GM23338 (cell line): Measurements from ENCODE around the gene NCS1. TPM values are rescaled to one million over a fixed set of nuclear protein-coding genes. Genes with fewer than 3 reads are reported as not detected.

Source experiments
- ATAC-seq: fragments of 200-7000 bp; cut with Tn5 transposase; 3 replicates; pipeline ENCODE4 v1.9.1; 2020
- DNase-seq: peaks from one replicate; pipeline ENCODE4 v3.0.0-alpha.2; 2015; ENCODE audit warnings: low spot score
- H2AFZ ChIP-seq: fragments of 200-600 bp; sonication (generic); 2 replicates; pipeline ENCODE4 v1.8.0; 2016; ENCODE audit warnings: antibody characterized with exemption, mild to moderate bottlenecking, moderate library complexity
- H3F3A ChIP-seq: fragments of 200-600 bp; sonication (generic); replicated peaks from 2 replicates; pipeline ENCODE4 v1.8.0; 2017; ENCODE audit warnings: antibody characterized with exemption, mixed run types, low read depth
- H3K27ac ChIP-seq: fragments of 200-600 bp; sonication (generic); 2 replicates; pipeline ENCODE4 v1.6.1; 2016; ENCODE audit warnings: low read depth
- H3K27me3 ChIP-seq: fragments of 200-600 bp; sonication (generic); 2 replicates; pipeline ENCODE4 v1.8.0; 2016; ENCODE audit warnings: mild to moderate bottlenecking, mixed run types, moderate library complexity; ENCODE audit not compliant: insufficient read depth
- H3K36me3 ChIP-seq: fragments of 200-600 bp; sonication (generic); 2 replicates; pipeline ENCODE4 v1.8.0; 2016; ENCODE audit warnings: mild to moderate bottlenecking; ENCODE audit not compliant: insufficient read depth
- H3K4me1 ChIP-seq: fragments of 200-600 bp; sonication (generic); 2 replicates; pipeline ENCODE4 v1.8.0; 2016; ENCODE audit warnings: mild to moderate bottlenecking, moderate library complexity; ENCODE audit not compliant: insufficient read depth
- H3K4me2 ChIP-seq: fragments of 200-600 bp; sonication (generic); 2 replicates; pipeline ENCODE4 v1.7.1; 2017; ENCODE audit warnings: mixed run types
- H3K4me3 ChIP-seq: fragments of 200-600 bp; sonication (generic); 2 replicates; pipeline ENCODE4 v1.6.1; 2016; ENCODE audit warnings: mixed run types
- H3K79me2 ChIP-seq: fragments of 200-600 bp; sonication (generic); replicated peaks from 2 replicates; pipeline ENCODE4 v1.8.0; 2017; ENCODE audit warnings: mild to moderate bottlenecking; ENCODE audit not compliant: insufficient read depth
- H3K9me2 ChIP-seq: fragments of 200-600 bp; sonication (generic); 2 replicates; pipeline ENCODE4 v1.8.0; 2017; ENCODE audit not compliant: insufficient read depth
- H4K20me1 ChIP-seq: fragments of 200-600 bp; sonication (generic); replicated peaks from 2 replicates; pipeline ENCODE4 v1.8.0; 2017; ENCODE audit warnings: mild to moderate bottlenecking; ENCODE audit not compliant: insufficient read depth
- H3K27ac Mint-ChIP-seq: 2 replicates; pipeline ENCODE4 v1.8.0; 2020; ENCODE audit warnings: inconsistent platforms, mild to moderate bottlenecking, moderate library complexity, mixed read lengths
- H3K27me3 Mint-ChIP-seq: 3 replicates; pipeline ENCODE4 v1.8.0; 2022; ENCODE audit warnings: low read depth, mild to moderate bottlenecking, moderate library complexity, mixed read lengths, inconsistent platforms; ENCODE audit not compliant: insufficient read depth, poor library complexity
- H3K36me3 Mint-ChIP-seq: 3 replicates; pipeline ENCODE4 v1.8.0; 2021; ENCODE audit warnings: low read depth, mild to moderate bottlenecking, inconsistent platforms, moderate library complexity, mixed read lengths
- H3K4me1 Mint-ChIP-seq: 3 replicates; pipeline ENCODE4 v1.8.0; 2020; ENCODE audit warnings: mild to moderate bottlenecking, inconsistent platforms, mixed read lengths
- H3K4me3 Mint-ChIP-seq: 3 replicates; pipeline ENCODE4 v1.8.0; 2021; ENCODE audit warnings: moderate library complexity, mild to moderate bottlenecking, inconsistent platforms, mixed read lengths
- H3K9me3 Mint-ChIP-seq: 3 replicates; pipeline ENCODE4 v1.8.0; 2020; ENCODE audit warnings: moderate library complexity, mild to moderate bottlenecking, inconsistent platforms, mixed read lengths
- CREB1 ChIP-seq: fragments of 250-450 bp; sonication (Bioruptor Pico); IDR thresholded peaks from 2 replicates; pipeline ENCODE4 v1.5.0; 2020; ENCODE audit warnings: low read depth, mild to moderate bottlenecking, moderate library complexity
- ETS1 ChIP-seq: IDR thresholded peaks from 2 replicates; pipeline ENCODE4 v1.6.1; 2016; ENCODE audit warnings: antibody characterized with exemption
- EZH2 ChIP-seq: fragments of 200-600 bp; sonication (generic); IDR thresholded peaks from one replicate; pipeline ENCODE4 v1.8.0; 2017; ENCODE audit warnings: antibody characterized with exemption, mild to moderate bottlenecking, low read depth; ENCODE audit not compliant: unreplicated experiment
- NANOG ChIP-seq: IDR thresholded peaks from 2 replicates; pipeline ENCODE4 v1.6.1; 2016; ENCODE audit warnings: antibody characterized with exemption, borderline replicate concordance
- POLR2AphosphoS5 ChIP-seq: IDR thresholded peaks from 2 replicates; pipeline ENCODE4 v1.6.1; 2016; ENCODE audit warnings: antibody characterized with exemption, low read depth
- STAT1 ChIP-seq: IDR thresholded peaks from one replicate; pipeline ENCODE4 v1.6.1; 2016; ENCODE audit warnings: antibody characterized with exemption; ENCODE audit not compliant: unreplicated experiment
- ZNF114 ChIP-seq: fragments of 250-450 bp; sonication (Bioruptor Pico); IDR thresholded peaks from 2 replicates; pipeline ENCODE4 v1.5.0; 2020; ENCODE audit warnings: mild to moderate bottlenecking, moderate library complexity
- polyA plus RNA-seq: library from polyadenylated mRNA; unstranded; fragments of >200 nt; fragmentation: Nextera tagmentation; extraction: Ambion mirVana; gene quantifications from 2 replicates; pipeline ENCODE4 v1.2.1, GENCODE V29; 2016
- total RNA-seq: library from RNA; depleted of rRNA; stranded (reverse); fragments of >200 nt; shearing (Covaris generic); gene quantifications from 2 replicates; pipeline ENCODE4 v1.2.3, GENCODE V29; 2014

Gene NCS1
- total and polyA plus RNA-seq, 2 experiments from 2014 or later: 8.2 to 34.3 TPM

DNA sequence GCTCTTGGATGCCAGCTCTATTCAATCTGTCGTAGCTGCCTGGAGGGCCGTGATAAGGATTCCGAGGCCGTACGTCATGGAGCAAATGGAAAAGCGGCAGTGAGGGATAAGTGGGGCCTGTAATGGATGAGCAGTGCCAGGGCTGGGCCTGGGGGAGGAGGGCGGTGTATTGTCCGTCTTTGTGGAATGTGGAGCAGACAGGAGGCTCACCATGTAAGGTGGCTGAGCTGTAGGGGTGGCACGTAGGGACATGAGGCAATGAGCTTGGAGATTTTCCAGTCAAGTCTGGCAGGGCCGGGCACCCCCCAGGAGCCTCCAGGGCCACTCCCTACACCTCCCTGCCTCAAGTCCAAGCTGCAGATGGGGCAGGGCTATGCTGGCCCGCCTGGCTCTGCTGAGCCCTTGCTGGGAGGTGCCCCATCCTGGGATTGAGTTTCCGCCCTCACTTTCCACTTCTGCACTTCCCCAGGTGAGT lies 29.2 kb downstream of the NCS1 start:
- H3F3A ChIP-seq: no peaks in the 10 kb centered on the region
- H2AFZ ChIP-seq: no peak overlapping the region
- H3K4me2 ChIP-seq: no peak overlapping the region
- H3K9me2 ChIP-seq: no peaks in the 10 kb centered on the region
- DNase-seq: no peak
- no peaks in the 10 kb centered on the region for H3K36me3 ChIP-seq
- peaks cover 8% of the 10 kb centered on the region; the same call in 1 of the 2 replicates for H3K79me2 ChIP-seq
- H3K27me3 Mint-ChIP-seq: peaks cover 12% of the 10 kb centered on the region
- H3K4me1 Mint-ChIP-seq: peaks cover 7% of the 10 kb centered on the region
- H3K4me3 ChIP-seq: no peak overlapping the region
- H3K4me3 Mint-ChIP-seq: no peak overlapping the region
- no peaks in the 10 kb centered on the region for H3K9me3 Mint-ChIP-seq
- H3K4me1 ChIP-seq: no peaks in the 10 kb centered on the region
- H4K20me1 ChIP-seq: no peaks in the 10 kb centered on the region
- H3K27ac Mint-ChIP-seq: 0 out of 2 replicates have a peak overlapping the region, but pooled peaks have one; percentile 60
- TF ChIP-seq NANOG: no peak
- TF ChIP-seq POLR2AphosphoS5: no peak
- TF ChIP-seq ETS1: no peak
- no peak for TF ChIP-seq CREB1
- no peaks in the 10 kb centered on the region for H3K36me3 Mint-ChIP-seq
- H3K27me3 ChIP-seq: no peaks in the 10 kb centered on the region
- no peak for ATAC-seq
- H3K27ac ChIP-seq: no peak overlapping the region

- no peaks in the 10 kb centered on the region for H3K36me3 Mint-ChIP-seq
- no peak overlapping the region for H2AFZ ChIP-seq
- no peak overlapping the region for H3K4me2 ChIP-seq
- H3K27me3 Mint-ChIP-seq: peaks cover 13% of the 10 kb centered on the region
- H3K4me3 Mint-ChIP-seq: no peak overlapping the region
- peaks cover 7% of the 10 kb centered on the region for H3K4me1 Mint-ChIP-seq
- no peaks in the 10 kb centered on the region for H3K9me2 ChIP-seq
- H3K27me3 ChIP-seq: no peaks in the 10 kb centered on the region
- H3K27ac Mint-ChIP-seq: 0 out of 2 replicates have a peak overlapping the region, but pooled peaks have one; percentile 60
- DNase-seq (no peak), ATAC-seq (no peak)
- H3K4me3 ChIP-seq: no peak overlapping the region
- no peaks in the 10 kb centered on the region for H3K36me3 ChIP-seq
- TF ChIP-seq STAT1 (no peak), EZH2 (no peak), ETS1 (no peak), ZNF114 (CRISPR knock-in tag) (no peak), POLR2AphosphoS5 (no peak), NANOG (no peak)
- peaks cover 7% of the 10 kb centered on the region; the same call in 1 of the 2 replicates for H3K79me2 ChIP-seq
- no peaks in the 10 kb centered on the region for H3K4me1 ChIP-seq
- no peaks in the 10 kb centered on the region for H3F3A ChIP-seq
- H3K9me3 Mint-ChIP-seq: no peaks in the 10 kb centered on the region
- no peak overlapping the region for H3K27ac ChIP-seq
- no peaks in the 10 kb centered on the region for H4K20me1 ChIP-seq
Measured at GRCh38 chr9:130201974-130202373, 29.8 kb downstream of the NCS1 start.

- H2AFZ ChIP-seq: no peak overlapping the region
- H3K36me3 ChIP-seq: no peaks in the 10 kb centered on the region
- ATAC-seq (no peak), DNase-seq (no peak)
- H3K4me3 ChIP-seq: no peak overlapping the region
- H3K4me3 Mint-ChIP-seq: no peak overlapping the region
- H3K4me2 ChIP-seq: no peak overlapping the region
- H3K4me1 Mint-ChIP-seq: peaks cover 23% of the 10 kb centered on the region
- H3F3A ChIP-seq: no peaks in the 10 kb centered on the region
- H3K4me1 ChIP-seq: peaks cover 9% of the 10 kb centered on the region; the same call in 1 of the 2 replicates
- H3K27ac ChIP-seq: no peak overlapping the region
- no peaks in the 10 kb centered on the region for H3K9me2 ChIP-seq
- no peaks in the 10 kb centered on the region for H3K9me3 Mint-ChIP-seq
- H3K27ac Mint-ChIP-seq: no peak overlapping the region
- peaks cover 15% of the 10 kb centered on the region for H3K27me3 Mint-ChIP-seq
- no peaks in the 10 kb centered on the region for H3K36me3 Mint-ChIP-seq
- H3K27me3 ChIP-seq: no peaks in the 10 kb centered on the region
- H4K20me1 ChIP-seq: no peaks in the 10 kb centered on the region
- no peaks in the 10 kb centered on the region for H3K79me2 ChIP-seq
- TF ChIP-seq CREB1 (no peak), NANOG (no peak), EZH2 (no peak), STAT1 (no peak)
Measured at GRCh38 chr9:130204341-130204740, 32.1 kb downstream of the NCS1 start.
